Chondrocyte (in vitro differentiated cells): ENCODE data around the gene OSTM1. TPM values are rescaled to one million over a fixed set of nuclear protein-coding genes. Genes with fewer than 3 reads are reported as not detected.
"Not testable (repeated sequence)": the region's sequence is repeated elsewhere in the genome, so short reads cannot be mapped to it uniquely, and the experiment has no call there.

Source experiments
- DNase-seq: peaks from one replicate; pipeline ENCODE4 v3.0.0; 2021; ENCODE audit warnings: mixed read lengths, low spot score
- H3K27ac Mint-ChIP-seq: one replicate; pipeline ENCODE4 v1.8.0; 2021; ENCODE audit warnings: mild to moderate bottlenecking, moderate library complexity, mixed read lengths; ENCODE audit not compliant: unreplicated experiment
- H3K27me3 Mint-ChIP-seq: 2 replicates; pipeline ENCODE4 v1.8.0; 2021; ENCODE audit warnings: low read depth, mixed read lengths
- H3K36me3 Mint-ChIP-seq: 2 replicates; pipeline ENCODE4 v1.8.0; 2021; ENCODE audit warnings: low read depth, mixed read lengths
- H3K4me1 Mint-ChIP-seq: 2 replicates; pipeline ENCODE4 v1.8.0; 2021; ENCODE audit warnings: low read depth, mild to moderate bottlenecking, mixed read lengths
- H3K4me3 Mint-ChIP-seq: one replicate; pipeline ENCODE4 v1.8.0; 2021; ENCODE audit warnings: mild to moderate bottlenecking, moderate library complexity, mixed read lengths; ENCODE audit not compliant: unreplicated experiment
- H3K9me3 Mint-ChIP-seq: 2 replicates; pipeline ENCODE4 v1.8.0; 2021; ENCODE audit warnings: low read depth, mixed read lengths
- CTCF ChIP-seq: fragments of 200-600 bp; sonication (generic); IDR thresholded peaks from 2 replicates; pipeline ENCODE4 v1.5.0; 2021; ENCODE audit warnings: antibody characterized with exemption, mild to moderate bottlenecking, moderate library complexity
- total RNA-seq: library from RNA; stranded (reverse); gene quantifications from 3 replicates; pipeline ENCODE4 v1.2.1, GENCODE V29; 2021

The OSTM1 gene
- total RNA-seq, 1 donor from 2014 or later, result 76.8 TPM

- DNase-seq, result no peak
- TF ChIP-seq CTCF, result no peak
- Mint-ChIP-seq H3K4me3 (no peak overlapping the region), H3K27me3 (no peaks in the 10 kb centered on the region), H3K4me1 (no peaks in the 10 kb centered on the region), H3K9me3 (no peaks in the 10 kb centered on the region), H3K36me3 (peaks cover 2% of the 10 kb centered on the region), H3K27ac (no peak overlapping the region)
Observed at GRCh38 chr6:108027594-108027993, 46.9 kb downstream of the OSTM1 start.

GRCh38 chr6:108027056-108027455 lies 47.5 kb downstream of the OSTM1 start:
- no peaks in the 10 kb centered on the region for H3K4me1 Mint-ChIP-seq
- H3K27ac Mint-ChIP-seq, result no peak overlapping the region
- H3K27me3 Mint-ChIP-seq, result no peaks in the 10 kb centered on the region
- no peak for DNase-seq
- H3K36me3 Mint-ChIP-seq, result peaks cover 2% of the 10 kb centered on the region
- H3K4me3 Mint-ChIP-seq, result no peak overlapping the region
- TF ChIP-seq CTCF, result no peak
- no peaks in the 10 kb centered on the region for H3K9me3 Mint-ChIP-seq

- TF ChIP-seq CTCF, result no peak
- no peaks in the 10 kb centered on the region for H3K4me1 Mint-ChIP-seq
- no peaks in the 10 kb centered on the region for H3K36me3 Mint-ChIP-seq
- H3K4me3 Mint-ChIP-seq, result no peak overlapping the region
- H3K27me3 Mint-ChIP-seq, result no peaks in the 10 kb centered on the region
- no peak for DNase-seq
- no peaks in the 10 kb centered on the region for H3K9me3 Mint-ChIP-seq
- H3K27ac Mint-ChIP-seq, result no peak overlapping the region
Observed at GRCh38 chr6:108024427-108025073, 50.0 kb downstream of the OSTM1 start.

GRCh38 chr6:108020472-108021116 lies 53.9 kb downstream of the OSTM1 start:
- Mint-ChIP-seq H3K27ac (no peak overlapping the region), H3K4me3 (no peak overlapping the region), H3K4me1 (no peaks in the 10 kb centered on the region), H3K9me3 (peaks cover 9% of the 10 kb centered on the region), H3K27me3 (no peaks in the 10 kb centered on the region), H3K36me3 (no peaks in the 10 kb centered on the region)
- DNase-seq, result no peak
- no peak for TF ChIP-seq CTCF

- not testable (repeated sequence) for H3K4me3 Mint-ChIP-seq, H3K36me3 Mint-ChIP-seq, H3K4me1 Mint-ChIP-seq, DNase-seq, H3K27me3 Mint-ChIP-seq, H3K27ac Mint-ChIP-seq
- peaks cover 13% of the 10 kb centered on the region for H3K9me3 Mint-ChIP-seq
Observed at GRCh38 chr6:108016283-108016682, 58.3 kb downstream of the OSTM1 start.
